HG02870 (cell line): ENCODE results near the gene MYH6.
"Not testable (repeated sequence)": the region's sequence is repeated elsewhere in the genome, so short reads cannot be mapped to it uniquely, and the experiment has no call there.

Experiments used
- ATAC-seq: cut with Tn5 transposase; IDR thresholded peaks from one replicate; pipeline ENCODE4 v1.9.1; 2021; ENCODE audit warnings: mild to moderate bottlenecking, moderate library complexity; ENCODE audit not compliant: unreplicated experiment

The MYH6 gene

DNA sequence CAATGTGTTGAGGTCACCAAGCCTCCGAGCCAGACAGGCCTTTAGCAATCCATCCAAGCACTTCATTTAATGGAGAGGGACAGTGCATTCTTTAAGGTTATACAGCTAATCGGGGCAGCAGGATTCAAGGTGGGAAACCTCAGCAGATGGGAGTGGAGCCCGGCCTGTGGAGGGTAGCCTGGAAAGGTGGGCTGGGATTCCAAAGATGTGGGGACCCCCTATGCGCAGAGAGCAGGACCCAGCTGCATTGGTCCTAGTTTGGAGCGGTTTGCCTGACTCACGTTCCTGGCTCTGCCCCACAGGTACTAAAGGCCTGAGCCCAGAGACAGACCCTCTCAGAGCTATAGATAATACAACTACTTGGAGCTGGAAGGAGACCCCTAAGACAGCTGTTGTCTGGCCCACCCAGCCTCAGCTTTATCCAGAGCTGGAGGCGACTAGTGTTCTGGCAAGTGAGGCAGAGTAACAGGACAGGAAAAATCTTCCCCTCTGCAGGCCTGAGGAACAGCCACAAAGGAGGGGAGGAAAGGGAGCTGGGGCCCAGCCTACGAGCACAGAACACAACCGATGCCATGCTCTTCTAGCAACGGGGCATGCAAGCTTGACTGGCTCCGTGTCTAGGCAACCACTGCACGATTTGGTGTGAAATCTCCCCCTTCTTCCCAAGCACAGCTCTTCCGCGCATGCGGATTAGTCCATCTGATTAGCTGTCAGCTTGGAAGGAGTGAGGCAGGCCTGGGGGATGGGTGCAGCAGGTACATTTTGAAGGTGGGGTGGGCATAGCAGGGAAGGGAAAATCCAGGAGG, 28.5 kb upstream of the MYH6 start:
- ATAC-seq = no peak

GRCh38 chr14:23435543-23436326, 27.7 kb upstream of the MYH6 start, which contains the start of gene MYH7:
MYH7 (minus strand) TSS chr14:23435660; CDS start chr14:23433732, 1,928 bp downstream.
- no peak for ATAC-seq

GRCh38 chr14:23434488-23435222, 26.6 kb upstream of the MYH6 start:
- no peak for ATAC-seq

DNA sequence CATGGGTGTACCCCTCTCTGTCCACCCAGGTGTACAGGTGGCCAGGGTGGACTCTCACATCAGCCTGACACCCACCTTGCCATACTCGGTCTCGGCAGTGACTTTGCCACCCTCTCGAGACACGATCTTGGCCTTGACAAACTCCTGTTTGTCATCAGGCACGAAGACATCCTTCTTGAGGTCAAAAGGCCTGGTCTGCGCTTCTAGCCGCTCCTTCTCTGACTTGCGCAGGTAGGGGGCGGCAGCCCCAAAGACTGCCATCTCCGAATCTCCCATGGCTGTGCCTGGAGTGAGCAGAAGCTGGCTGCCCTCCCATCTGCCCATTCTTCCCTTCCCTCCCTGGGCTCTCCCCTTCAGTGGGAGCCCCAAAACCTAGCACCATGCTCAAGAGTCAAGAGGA, 25.4 kb upstream of the MYH6 start:
- ATAC-seq = no peak

DNA sequence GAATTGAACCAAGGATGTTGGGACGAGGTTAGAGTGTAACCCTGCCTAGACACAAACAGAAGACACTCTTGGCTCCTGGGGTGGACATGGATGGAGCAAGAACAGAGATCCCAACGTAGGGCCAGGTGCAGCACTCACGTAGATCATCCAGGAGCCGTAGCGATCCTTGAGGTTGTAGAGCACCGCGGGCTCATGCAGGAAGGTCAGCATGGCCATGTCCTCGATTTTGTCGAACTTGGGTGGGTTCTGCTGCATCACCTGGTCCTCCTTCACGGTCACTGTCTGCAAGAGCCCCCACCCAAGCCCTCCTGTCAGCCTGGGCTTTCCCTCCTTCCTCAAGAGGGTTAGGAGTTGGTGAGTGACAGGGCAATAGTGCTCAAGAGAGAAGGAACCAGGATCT, 24.9 kb upstream of the MYH6 start:
- ATAC-seq = no peak

DNA sequence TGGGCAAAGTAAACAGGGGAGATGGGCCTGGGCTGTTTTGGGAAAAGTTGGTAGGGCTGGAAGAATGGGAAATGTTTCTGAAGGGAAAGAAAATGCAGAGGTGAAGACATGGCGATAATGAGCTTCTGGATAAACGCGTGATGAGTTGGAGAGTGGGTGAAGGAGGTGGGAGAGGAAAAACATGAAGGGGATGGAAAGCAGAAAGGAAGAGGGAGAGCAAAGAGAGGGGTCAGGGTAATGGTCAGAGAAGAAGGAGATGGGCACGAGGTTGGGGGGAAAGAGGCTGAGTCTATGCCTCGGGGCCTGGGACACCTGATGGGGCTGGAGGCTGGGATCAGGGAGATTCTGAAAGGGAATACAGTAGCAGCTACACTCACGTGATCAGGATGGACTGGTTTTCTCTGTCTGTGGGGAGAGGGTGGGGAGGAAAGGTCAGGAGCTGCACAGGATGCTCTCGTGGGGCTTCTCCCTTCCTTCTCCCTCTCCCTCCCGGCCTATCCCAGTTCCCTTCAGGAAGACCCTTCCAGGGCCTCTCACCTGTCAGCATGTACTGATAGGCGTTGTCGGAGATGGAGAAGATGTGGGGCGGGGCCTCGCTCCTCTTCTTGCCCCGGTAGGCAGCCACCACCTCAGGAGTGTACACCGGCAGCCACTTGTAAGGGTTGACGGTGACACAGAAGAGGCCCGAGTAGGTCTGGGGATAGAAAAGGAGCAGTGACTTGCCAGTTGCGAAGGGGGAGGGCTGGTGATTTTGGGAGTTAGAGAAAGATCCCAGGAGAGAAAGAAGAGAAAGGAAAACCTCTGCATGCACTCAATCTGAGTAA, 24.2 kb upstream of the MYH6 start:
- ATAC-seq = no peak

- ATAC-seq = no peak
Measured at GRCh38 chr14:23431486-23431885, 23.4 kb upstream of the MYH6 start.

DNA sequence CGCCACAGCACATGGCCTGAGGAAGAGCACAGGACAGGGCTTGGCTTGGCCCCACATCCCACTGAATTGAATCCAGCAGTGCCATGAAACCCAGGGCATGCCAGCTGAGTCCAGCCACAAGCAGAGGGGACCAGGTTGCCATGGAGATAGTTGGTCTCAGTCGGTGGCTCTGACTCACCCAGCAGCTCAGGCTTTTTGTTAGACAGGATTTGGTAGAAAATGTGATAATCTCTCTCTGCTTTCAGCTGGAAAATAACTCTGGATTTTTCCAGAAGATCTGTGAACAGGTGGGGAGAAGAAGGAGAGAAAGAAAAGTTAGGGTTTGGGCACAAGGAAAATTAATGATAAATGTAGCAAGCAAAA, 22.6 kb upstream of the MYH6 start:
- ATAC-seq = no peak

- ATAC-seq = no peak
Measured at GRCh38 chr14:23430016-23430722, 22.1 kb upstream of the MYH6 start.

- ATAC-seq = no peak
Measured at GRCh38 chr14:23428686-23429495, 20.8 kb upstream of the MYH6 start.

GRCh38 chr14:23425798-23426197, 17.7 kb upstream of the MYH6 start:
- ATAC-seq = not testable (repeated sequence)

DNA sequence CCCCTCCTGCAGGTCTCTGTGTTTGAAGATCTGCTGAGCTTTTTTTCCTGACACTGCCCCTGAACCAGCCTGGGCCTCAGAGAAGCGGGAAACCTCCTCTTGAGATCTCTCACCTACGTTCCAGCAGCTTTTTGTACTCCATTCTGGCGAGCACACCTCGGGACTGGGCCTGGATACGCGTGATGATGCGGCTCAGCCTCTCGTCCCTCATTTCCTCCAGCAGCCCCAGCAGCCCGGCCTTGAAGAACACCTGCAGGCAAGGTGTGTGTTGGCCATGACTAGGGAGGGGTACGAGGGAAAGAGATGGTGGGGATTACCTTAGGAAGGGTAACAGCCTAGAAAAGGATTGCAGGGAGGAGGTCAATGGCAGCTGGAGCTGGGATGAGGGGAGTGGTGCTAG, 17.1 kb upstream of the MYH6 start:
- no peak for ATAC-seq

GRCh38 chr14:23423657-23424056, 15.6 kb upstream of the MYH6 start:
- ATAC-seq = no peak

DNA sequence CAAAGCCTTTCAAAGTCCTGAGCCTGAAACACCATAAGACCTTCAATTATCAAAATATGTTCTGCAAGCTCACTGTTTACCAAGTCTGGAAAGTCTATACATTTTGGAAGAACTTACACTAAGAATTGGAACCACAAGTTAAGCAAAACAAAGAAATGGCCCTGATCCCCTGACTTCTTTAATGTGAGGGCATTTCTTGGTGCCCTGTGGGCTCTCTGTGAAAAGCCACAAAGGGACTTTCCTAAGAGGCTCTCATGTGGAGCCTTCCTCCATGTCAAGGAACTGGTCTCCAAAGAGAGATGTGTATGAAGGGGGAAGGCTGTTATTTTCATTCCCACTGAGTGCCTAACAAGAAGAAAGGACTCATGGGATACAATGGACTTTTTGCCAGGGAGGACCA, 13.5 kb upstream of the MYH6 start:
- no peak for ATAC-seq

DNA sequence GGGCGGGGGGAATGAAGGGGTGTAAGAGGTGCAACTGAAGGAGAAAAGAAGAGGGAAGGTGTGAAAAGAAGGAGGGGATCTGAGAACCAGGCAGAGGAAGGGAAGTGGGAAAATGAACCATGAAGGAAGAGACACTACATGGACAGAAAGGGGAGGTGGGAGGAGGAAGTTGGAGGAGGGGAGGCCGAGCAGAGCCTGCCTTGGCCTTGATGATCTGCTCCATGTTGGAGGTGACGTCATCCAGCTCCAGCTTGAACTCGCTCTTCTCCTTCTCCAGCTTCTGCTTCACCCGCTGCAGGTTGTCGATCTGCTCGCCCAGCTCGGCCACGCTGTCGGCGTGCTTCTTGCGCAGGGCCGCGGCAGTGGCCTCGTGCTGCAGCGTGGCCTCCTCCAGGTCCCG, 11.6 kb upstream of the MYH6 start:
- not testable (repeated sequence) for ATAC-seq

- no peak for ATAC-seq
Measured at GRCh38 chr14:23418021-23418420, 9.9 kb upstream of the MYH6 start.

DNA sequence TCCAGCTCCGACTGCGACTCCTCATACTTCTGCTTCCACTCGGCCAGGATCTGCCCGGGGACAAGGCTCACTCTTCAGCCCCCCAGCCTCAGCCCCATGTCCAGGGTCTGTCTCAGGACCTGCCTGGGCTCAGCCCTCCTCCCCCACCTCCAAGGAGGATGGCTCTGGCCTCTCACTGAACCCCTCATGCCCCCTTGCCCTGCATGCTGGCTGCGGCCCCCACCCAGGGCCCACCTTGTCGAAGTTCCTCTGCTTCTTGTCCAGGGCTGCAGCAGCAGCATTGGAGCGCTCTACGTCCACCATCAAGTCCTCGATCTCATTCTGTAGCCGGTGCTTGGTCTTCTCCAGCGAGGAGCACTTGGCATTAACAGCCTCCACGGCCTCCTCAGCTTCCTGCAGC, 9.2 kb upstream of the MYH6 start:
- ATAC-seq = not testable (repeated sequence)

GRCh38 chr14:23416801-23417200, 8.7 kb upstream of the MYH6 start:
- no peak for ATAC-seq
